ENCODE results near the gene ANK3.

ANK3 gene

DNA sequence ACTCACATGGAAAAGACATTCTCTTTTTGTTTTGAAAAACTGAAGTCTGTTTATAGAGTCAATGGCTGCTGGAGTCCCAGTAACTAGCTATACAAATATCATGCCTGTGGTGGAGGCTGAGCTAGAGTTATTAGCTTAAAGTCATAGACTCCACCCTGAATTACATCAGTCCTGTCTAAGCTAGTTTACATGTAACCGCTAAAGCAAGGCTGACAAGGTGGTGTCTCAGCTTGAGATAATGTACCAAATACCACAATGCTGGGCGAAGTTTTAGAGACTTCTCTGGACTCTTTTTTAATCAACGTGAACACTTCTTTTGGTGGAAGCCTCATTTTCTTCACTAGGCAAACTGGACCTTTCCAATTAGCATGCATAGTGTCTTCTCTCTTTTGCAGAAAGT lies 219.4 kb downstream of the ANK3 start:
- no peak for TF ChIP-seq CTCF (IDR thresholded peaks at IDR 0.05; ENCODE audit: low read depth, low read length)
- DNase-seq (ENCODE audit: extremely low read depth, low read depth), result no peak

DNA sequence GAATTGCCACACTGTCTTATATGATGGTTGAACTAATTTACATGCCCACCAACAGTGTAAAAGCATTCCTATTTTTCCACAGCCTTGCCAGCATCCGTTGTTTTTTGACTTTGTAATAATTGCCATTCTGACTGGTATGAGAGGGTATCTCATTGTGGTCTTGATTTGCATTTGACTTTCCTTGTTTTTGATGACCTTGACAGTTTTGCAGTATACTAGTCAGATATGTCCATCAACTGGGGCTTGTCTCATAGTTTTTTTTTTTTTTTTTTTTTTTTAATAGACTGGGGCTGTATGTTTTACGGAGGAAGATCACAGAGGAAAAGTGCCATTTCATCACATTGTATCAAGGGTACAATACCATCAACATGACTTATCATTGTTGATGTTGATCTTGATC lies 220.6 kb downstream of the ANK3 start:
- DNase-seq (ENCODE audit: extremely low read depth, low read depth), result no peak
- no peak for TF ChIP-seq CTCF (IDR thresholded peaks at IDR 0.05; ENCODE audit: low read depth, low read length)

DNA sequence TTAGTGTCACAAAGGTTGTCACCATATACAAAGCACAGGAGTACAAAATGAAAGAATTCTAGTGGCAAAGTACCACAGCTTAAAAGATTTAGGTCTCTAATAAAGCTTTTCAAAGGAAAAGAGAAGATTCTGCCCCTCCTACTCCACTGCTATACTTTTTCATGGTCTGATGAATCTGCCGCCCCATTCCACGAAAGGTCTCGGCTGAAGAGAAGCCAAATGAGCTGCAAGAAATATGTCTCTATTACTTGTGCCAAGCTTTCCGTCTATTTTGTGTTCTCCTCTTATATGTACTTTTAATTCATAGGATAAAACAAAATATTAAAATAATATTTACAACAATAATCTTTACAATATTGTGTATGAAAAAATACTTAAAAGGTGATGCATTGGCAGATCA lies 222.6 kb downstream of the ANK3 start:
- no peak for DNase-seq (ENCODE audit: extremely low read depth, low read depth)
- no peak for TF ChIP-seq CTCF (IDR thresholded peaks at IDR 0.05; ENCODE audit: low read depth, low read length)

- no peak for DNase-seq (ENCODE audit: extremely low read depth, low read depth)
- no peak for TF ChIP-seq CTCF (IDR thresholded peaks at IDR 0.05; ENCODE audit: low read depth, low read length)
Observed at GRCh38 chr10:60163786-60164185, 225.9 kb downstream of the ANK3 start.

DNA sequence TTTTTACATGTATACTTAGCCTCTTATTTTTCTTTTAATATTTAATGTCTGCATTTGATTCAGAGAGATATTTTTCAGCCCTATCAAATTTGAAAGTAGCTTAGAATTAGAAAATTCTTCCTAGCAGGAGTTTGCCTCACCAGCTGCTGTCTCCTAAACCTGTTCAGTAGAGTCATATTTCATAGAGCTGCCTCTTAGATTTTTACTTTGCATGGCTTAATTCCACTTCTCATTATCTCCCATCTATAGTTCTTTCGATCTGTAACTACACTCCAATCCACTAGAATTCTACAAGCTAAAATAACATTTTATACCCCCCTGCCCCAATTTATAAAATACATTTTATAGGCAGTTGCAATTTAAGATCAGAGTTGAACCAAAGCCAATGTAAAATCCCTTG lies 227.0 kb downstream of the ANK3 start:
- DNase-seq (ENCODE audit: extremely low read depth, low read depth), result no peak
- no peak for TF ChIP-seq CTCF (IDR thresholded peaks at IDR 0.05; ENCODE audit: low read depth, low read length)

- DNase-seq (ENCODE audit: extremely low read depth, low read depth), result no peak
- no peak for TF ChIP-seq CTCF (IDR thresholded peaks at IDR 0.05; ENCODE audit: low read depth, low read length)
Observed at GRCh38 chr10:60155943-60156683, 233.6 kb downstream of the ANK3 start.

- TF ChIP-seq CTCF (IDR thresholded peaks at IDR 0.05; ENCODE audit: low read depth, low read length), result no peak
- no peak for DNase-seq (ENCODE audit: extremely low read depth, low read depth)
Observed at GRCh38 chr10:60155099-60155877, 234.4 kb downstream of the ANK3 start.
